GM19328 (cell line): ENCODE measurements around the gene RANGRF.
"Not testable (repeated sequence)": the region's sequence is repeated elsewhere in the genome, so short reads cannot be mapped to it uniquely, and the experiment has no call there.

ENCODE experiments used
- ATAC-seq: cut with Tn5 transposase; IDR thresholded peaks from one replicate; pipeline ENCODE4 v1.9.1; 2021; ENCODE audit warnings: mild to moderate bottlenecking, moderate library complexity; ENCODE audit not compliant: unreplicated experiment

RANGRF gene, protein sequence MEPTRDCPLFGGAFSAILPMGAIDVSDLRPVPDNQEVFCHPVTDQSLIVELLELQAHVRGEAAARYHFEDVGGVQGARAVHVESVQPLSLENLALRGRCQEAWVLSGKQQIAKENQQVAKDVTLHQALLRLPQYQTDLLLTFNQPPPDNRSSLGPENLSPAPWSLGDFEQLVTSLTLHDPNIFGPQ

GRCh38 chr17:8288336-8289102, at the start of gene RANGRF:
Gene RANGRF (plus strand): TSS chr17:8288670. CDS start chr17:8288789, 119 bp downstream.
- ATAC-seq: no peak

DNA sequence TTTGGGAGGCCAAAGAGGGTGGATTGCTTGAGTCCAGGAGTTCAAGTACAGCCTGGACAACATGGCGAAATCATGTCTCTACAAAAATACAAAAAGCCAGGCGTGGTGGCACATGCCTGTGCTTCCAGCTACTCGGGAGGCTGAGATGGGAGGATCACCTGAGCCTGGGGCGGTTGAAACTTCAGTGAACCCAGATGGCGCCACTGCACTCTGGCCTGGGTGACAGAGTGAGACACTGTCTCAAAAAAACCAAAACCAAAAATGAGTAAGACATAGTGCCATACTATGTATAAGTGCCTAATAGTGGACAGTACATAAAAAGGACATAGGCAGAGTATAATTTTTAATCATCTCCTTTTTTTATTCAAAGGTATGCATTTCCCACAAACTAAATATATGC, 44.6 kb upstream of the RANGRF start:
- no peak for ATAC-seq

- no peak for ATAC-seq
Measured at GRCh38 chr17:8244768-8245167, 43.7 kb upstream of the RANGRF start.

DNA sequence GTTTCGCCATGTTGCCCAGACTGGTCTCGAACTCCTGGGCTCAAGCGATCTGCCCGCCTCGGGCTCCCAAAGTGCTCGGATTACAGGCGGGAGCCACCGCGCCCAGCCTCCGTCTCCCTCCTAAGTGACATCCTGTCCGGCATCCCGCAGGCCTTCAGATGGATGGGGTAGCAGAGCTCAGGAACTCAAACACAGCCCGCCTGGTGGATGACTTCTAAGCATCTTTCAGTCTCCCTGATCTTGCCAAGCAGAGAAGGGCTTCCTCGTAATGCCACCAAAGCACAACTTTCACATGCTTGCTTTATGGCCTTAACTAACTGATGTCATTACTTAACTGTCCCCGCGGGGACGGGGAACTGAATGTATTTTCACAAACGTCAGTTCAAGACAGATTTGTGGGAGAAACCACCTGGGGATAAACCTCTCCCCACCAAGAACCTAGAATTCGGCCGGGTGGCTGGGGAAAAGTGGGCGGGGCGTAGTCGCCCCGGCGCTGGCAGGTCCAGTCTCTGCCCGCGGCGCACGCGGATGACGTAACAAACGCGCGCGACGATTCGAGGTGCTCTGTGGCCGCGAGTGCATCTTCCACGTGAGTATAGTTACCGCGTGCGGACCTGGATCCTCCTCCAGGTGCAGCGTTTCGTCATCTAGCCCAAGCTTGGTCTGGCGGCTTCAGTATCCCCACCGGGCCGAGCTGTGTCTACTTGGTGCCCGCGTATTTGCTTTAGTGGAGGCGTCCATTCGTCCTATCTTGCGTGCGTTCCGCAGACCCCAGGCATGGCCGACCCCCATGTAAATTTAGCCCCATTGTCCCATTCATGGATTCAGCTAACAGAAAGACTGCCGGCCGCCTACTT, 39.5 kb upstream of the RANGRF start, which contains the start of gene PFAS:
TSS of gene PFAS (plus strand) at position 539 of the 857 bp plus-strand sequence. CDS start 4,649 bp downstream, outside the sequence.
- ATAC-seq: no peak

DNA sequence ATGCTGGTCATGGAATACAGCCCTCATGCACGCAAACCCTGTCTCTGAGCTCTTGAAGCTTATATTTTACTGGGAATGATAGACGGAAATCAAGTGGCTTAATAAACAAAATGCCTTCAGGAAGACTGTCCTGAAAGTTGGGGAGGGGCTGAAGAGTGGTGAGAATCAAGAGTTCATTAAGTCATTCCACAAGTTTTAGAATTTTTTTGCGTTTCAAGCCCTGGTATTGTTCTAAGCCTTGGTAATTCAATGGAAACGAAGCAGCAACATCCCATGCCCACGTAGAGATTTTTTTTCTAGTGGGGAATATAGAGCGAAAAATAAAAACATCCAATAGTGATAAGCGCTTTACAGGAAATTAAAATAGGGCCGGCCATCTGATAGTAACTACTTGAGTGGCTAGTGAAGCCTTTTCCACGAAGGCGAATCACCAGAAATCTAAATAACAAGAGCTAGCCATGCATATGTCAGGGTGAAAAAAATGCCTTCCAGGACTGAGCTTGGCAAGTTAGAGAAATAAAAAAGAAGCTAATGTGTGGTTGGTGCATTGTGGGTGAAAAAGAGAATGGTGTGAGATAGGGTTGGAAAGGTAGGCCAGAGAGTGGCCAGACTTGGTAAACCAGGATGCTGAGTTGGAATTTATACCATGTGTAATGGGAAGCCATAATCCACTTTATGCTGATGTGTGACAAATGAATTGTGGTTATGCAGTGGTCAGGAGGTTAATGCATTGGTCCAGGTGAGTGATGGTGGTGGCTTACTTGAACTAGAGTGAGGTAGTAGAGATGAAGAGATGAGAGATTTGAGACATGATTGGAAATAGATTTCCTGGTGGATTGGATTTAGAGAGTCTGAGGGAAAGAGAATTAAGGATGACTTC, 38.6 kb upstream of the RANGRF start:
- ATAC-seq: no peak

DNA sequence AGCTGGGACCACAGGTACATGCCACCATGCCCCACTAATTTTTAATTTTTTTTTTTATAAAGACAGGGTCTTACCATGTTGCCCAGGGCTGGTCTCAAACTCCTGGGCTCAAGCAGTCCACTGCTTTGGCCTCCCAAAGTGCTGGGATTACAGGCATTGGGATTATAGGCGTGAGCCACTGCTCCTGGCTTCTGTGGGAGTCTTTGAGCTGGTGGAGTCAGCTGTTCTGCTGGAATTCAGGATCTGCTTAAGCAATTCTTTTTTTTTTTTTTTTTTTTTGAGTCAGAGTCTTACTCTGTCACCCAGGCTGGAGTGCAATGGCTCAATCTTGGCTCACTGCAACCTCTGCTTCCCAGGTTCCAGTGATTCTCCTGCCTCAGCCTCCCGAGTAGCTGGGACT, 37.1 kb upstream of the RANGRF start:
- not testable (repeated sequence) for ATAC-seq

DNA sequence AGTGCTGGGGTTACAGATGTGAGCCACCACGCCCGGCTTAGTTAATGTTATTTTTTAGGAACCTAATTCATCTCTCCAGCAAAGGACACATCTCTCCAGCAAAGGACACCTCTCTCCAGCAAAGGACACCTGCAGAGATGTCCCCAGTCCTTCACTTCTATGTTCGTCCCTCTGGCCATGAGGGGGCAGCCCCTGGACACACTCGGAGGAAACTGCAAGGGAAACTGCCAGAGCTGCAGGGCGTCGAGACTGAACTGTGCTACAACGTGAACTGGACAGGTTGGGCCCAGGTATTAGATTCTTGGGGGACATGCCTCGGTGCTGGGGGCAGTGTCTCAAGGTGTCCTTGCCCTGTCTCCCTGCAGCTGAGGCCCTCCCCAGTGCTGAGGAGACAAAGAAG, 34.7 kb upstream of the RANGRF start:
- ATAC-seq: no peak

DNA sequence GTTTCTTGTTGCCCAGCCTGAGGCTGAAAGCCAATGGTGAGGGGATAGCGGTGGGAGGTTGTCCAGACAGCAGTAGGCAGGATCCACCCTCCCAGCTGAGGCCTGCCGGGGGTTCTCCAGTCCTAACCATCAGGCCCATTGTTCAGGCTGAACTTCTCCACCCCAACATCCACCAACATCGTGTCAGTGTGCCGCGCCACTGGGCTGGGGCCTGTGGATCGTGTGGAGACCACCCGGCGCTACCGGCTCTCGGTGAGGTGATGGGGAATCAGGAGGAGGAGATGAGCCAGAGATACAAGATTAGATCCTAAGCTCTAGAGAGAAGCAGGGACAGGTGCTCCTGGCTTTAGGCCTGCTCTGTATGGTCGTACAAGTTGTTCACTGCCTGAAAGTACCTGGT, 33.6 kb upstream of the RANGRF start:
- no peak for ATAC-seq

- no peak for ATAC-seq
Measured at GRCh38 chr17:8255499-8255898, 33.0 kb upstream of the RANGRF start.

DNA sequence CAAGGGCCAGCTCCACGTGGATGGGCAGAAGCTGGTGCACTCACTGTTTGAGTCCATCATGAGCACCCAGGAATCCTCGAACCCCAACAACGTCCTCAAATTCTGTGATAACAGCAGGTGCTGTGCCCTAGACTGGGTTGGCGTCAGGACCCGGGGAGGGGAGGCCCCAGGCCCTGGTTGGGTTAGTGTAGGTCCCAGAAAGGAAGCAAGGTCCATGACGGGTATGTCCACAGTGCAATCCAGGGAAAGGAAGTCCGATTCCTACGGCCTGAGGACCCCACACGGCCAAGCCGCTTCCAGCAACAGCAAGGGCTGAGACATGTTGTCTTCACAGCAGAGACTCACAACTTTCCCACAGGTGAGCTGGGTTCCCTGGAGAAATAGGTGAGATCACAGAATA, 32.2 kb upstream of the RANGRF start:
- ATAC-seq: no peak

DNA sequence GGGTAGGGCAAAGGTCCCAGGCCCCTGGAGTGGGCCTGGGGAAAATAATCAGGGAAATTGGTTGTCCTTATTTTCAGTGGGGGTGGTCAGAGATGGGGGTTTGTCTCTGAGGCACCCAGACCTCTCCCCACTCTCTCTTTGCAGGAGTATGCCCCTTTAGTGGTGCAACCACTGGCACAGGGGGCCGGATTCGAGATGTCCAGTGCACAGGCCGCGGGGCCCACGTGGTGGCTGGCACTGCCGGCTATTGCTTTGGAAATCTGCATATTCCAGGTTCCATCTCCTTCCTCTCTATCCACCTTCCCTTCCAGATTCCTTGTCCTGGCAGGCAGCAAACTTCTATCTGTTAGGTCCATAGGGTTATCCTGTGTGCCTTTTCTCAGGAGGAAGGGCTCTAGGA, 31.8 kb upstream of the RANGRF start:
- no peak for ATAC-seq

DNA sequence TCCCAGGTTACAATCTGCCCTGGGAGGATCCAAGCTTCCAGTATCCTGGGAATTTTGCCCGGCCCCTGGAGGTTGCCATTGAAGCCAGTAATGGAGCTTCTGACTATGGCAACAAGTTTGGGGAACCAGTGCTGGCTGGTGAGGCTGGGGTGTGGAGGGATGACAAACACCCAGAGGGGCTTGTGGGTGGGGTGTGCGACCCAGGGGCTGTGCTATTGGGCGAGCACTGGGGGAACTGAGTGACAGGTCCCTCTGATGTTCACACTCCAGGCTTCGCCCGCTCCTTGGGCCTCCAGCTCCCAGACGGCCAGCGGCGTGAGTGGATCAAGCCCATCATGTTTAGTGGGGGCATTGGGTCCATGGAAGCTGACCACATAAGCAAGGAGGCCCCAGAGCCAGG, 30.7 kb upstream of the RANGRF start:
- no peak for ATAC-seq

DNA sequence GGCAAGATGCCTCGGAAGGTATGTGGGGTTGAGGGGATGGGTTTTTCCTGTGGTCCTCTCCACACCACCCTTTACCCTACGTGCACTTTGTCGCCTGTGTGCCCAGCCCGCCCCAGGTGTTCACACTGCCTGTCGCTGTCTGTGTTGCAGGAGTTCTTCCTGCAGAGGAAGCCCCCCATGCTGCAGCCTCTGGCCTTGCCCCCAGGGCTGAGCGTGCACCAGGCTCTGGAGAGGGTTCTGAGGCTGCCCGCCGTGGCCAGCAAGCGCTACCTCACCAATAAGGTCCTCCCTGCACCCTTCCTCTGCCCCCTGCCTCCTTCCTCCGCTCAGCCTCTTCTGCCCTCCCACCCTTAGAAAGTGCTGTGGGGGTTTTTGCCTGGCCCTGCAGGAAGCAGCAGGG, 24.1 kb upstream of the RANGRF start:
- no peak for ATAC-seq

GRCh38 chr17:8264836-8265542, 23.5 kb upstream of the RANGRF start:
- ATAC-seq: no peak

- ATAC-seq: no peak
Measured at GRCh38 chr17:8266648-8267479, 21.6 kb upstream of the RANGRF start.

DNA sequence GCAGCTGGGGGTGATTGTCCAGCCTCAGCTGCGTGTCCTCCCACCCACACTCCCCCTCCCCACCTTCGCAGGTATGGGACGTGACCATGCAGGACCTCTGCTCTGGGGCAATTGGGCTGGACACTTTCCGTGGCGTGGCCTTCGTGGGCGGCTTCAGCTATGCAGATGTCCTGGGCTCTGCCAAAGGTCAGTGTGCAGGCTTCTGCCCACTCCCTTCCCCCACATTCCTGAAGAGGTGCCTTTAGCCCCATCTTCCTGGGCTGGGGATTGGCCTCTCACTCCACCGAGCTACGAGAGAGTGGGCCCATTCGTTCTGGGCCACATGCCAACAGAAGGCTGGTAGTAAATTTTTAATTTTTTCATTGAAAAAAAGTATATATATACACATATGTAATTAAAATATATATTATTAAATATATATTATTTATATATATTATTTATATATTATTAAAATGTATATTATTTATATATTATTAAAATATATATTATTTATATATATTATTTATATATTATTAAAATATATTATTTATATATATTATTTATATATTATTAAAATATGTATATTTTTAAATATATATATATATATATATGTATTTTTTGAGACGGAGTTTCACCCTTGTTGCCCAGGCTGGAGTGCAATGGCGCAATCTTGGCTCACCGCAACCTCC, 20.9 kb upstream of the RANGRF start:
- ATAC-seq: no peak

DNA sequence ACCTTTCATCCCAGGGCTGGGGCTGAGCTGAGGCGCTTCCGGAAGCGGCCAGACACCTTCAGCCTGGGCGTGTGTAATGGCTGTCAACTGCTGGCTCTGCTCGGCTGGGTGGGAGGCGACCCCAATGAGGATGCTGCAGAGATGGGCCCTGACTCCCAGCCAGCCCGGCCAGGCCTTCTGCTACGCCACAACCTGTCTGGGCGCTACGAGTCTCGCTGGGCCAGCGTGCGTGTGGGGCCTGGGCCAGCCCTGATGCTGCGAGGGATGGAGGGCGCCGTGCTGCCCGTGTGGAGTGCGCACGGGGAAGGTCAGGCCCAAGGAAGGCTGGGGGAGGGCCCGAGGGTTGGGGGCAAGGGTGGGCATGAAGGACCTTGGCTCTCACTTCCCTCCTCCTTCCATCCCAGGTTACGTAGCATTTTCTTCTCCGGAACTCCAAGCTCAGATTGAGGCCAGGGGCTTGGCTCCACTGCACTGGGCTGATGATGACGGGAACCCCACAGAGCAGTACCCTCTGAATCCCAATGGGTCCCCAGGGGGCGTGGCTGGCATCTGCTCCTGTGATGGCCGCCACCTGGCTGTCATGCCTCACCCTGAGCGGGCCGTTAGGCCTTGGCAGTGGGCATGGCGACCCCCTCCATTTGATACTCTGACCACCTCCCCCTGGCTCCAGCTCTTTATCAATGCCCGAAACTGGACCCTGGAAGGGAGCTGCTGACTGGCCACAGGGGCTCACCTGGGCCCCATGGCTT, 19.7 kb upstream of the RANGRF start:
- ATAC-seq: no peak

GRCh38 chr17:8272421-8272820, 16.0 kb upstream of the RANGRF start:
- ATAC-seq: no peak
